ENCODE measurements around the gene CDH22. TPM values are rescaled to one million over a fixed set of nuclear protein-coding genes. Genes with fewer than 3 reads are reported as not detected.

CDH22 gene
- total RNA-seq, 1 donor from 2014 or later = 0.09 TPM

GRCh38 chr20:46194409-46194808 is 113.9 kb downstream of the CDH22 start:
- Mint-ChIP-seq H3K4me3 (no peak overlapping the region), H3K27ac (ENCODE audit: unreplicated experiment) (no peak overlapping the region), H3K27me3 (ENCODE audit: low read depth) (peaks cover 8% of the 10 kb centered on the region), H3K36me3 (ENCODE audit: low read depth) (no peaks in the 10 kb centered on the region), H3K4me1 (peaks cover 23% of the 10 kb centered on the region), H3K9me3 (no peaks in the 10 kb centered on the region)
- TF ChIP-seq, protein P1, sequence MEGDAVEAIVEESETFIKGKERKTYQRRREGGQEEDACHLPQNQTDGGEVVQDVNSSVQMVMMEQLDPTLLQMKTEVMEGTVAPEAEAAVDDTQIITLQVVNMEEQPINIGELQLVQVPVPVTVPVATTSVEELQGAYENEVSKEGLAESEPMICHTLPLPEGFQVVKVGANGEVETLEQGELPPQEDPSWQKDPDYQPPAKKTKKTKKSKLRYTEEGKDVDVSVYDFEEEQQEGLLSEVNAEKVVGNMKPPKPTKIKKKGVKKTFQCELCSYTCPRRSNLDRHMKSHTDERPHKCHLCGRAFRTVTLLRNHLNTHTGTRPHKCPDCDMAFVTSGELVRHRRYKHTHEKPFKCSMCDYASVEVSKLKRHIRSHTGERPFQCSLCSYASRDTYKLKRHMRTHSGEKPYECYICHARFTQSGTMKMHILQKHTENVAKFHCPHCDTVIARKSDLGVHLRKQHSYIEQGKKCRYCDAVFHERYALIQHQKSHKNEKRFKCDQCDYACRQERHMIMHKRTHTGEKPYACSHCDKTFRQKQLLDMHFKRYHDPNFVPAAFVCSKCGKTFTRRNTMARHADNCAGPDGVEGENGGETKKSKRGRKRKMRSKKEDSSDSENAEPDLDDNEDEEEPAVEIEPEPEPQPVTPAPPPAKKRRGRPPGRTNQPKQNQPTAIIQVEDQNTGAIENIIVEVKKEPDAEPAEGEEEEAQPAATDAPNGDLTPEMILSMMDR (conservative IDR thresholded peaks at IDR 0.05) = no peak
- DNase-seq (ENCODE audit: low read depth, low spot score) = no peak

- Mint-ChIP-seq H3K36me3 (ENCODE audit: low read depth) (no peaks in the 10 kb centered on the region), H3K9me3 (no peaks in the 10 kb centered on the region), H3K27me3 (ENCODE audit: low read depth) (peaks cover 14% of the 10 kb centered on the region), H3K4me3 (no peak overlapping the region), H3K4me1 (peaks cover 3% of the 10 kb centered on the region), H3K27ac (ENCODE audit: unreplicated experiment) (no peak overlapping the region)
- DNase-seq (ENCODE audit: low read depth, low spot score) = no peak
- TF ChIP-seq, protein P1 (conservative IDR thresholded peaks at IDR 0.05) = no peak
Observed at GRCh38 chr20:46192376-46192944, 115.8 kb downstream of the CDH22 start.

- Mint-ChIP-seq H3K9me3 (no peaks in the 10 kb centered on the region), H3K36me3 (ENCODE audit: low read depth) (no peaks in the 10 kb centered on the region), H3K4me1 (no peaks in the 10 kb centered on the region), H3K27me3 (ENCODE audit: low read depth) (peaks cover 20% of the 10 kb centered on the region), H3K27ac (ENCODE audit: unreplicated experiment) (peak overlapping the region; percentile 8), H3K4me3 (no peak overlapping the region)
- no peak for DNase-seq (ENCODE audit: low read depth, low spot score)
- TF ChIP-seq, protein P1 (conservative IDR thresholded peaks at IDR 0.05) = no peak
Observed at GRCh38 chr20:46191611-46192010, 116.7 kb downstream of the CDH22 start.

DNA sequence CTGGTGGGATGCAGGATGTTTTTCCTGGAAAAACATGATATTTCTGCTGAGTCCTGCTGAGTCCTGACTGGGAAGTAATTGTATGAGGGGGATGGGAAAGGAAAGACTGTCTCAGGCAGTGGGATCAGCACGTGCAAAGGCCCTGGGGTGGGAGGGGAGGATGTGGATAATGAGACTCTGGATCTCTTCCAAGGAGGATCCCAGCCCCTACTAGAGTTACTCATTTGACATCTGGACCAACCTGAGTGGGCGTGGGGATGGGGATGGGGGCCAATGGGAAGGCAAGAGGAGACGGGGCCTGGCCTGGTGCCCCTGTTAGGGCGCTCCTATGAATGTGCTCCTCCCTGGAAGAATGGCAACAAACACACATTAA is 117.1 kb downstream of the CDH22 start:
- H3K27me3 Mint-ChIP-seq (ENCODE audit: low read depth) = peaks cover 20% of the 10 kb centered on the region
- no peak for DNase-seq (ENCODE audit: low read depth, low spot score)
- H3K4me1 Mint-ChIP-seq = no peaks in the 10 kb centered on the region
- no peak overlapping the region for H3K27ac Mint-ChIP-seq (ENCODE audit: unreplicated experiment)
- no peaks in the 10 kb centered on the region for H3K9me3 Mint-ChIP-seq
- H3K36me3 Mint-ChIP-seq (ENCODE audit: low read depth) = no peaks in the 10 kb centered on the region
- no peak overlapping the region for H3K4me3 Mint-ChIP-seq
- TF ChIP-seq, protein P1 (conservative IDR thresholded peaks at IDR 0.05) = no peak

GRCh38 chr20:46190478-46191167 is 117.7 kb downstream of the CDH22 start:
- H3K4me3 Mint-ChIP-seq = no peak overlapping the region
- H3K36me3 Mint-ChIP-seq (ENCODE audit: low read depth) = no peaks in the 10 kb centered on the region
- TF ChIP-seq, protein P1 (conservative IDR thresholded peaks at IDR 0.05) = no peak
- no peak overlapping the region for H3K27ac Mint-ChIP-seq (ENCODE audit: unreplicated experiment)
- H3K4me1 Mint-ChIP-seq = no peaks in the 10 kb centered on the region
- peaks cover 20% of the 10 kb centered on the region for H3K27me3 Mint-ChIP-seq (ENCODE audit: low read depth)
- H3K9me3 Mint-ChIP-seq = no peaks in the 10 kb centered on the region
- no peak for DNase-seq (ENCODE audit: low read depth, low spot score)

Data from neural crest cell (in vitro differentiated cells).